Measurements from ENCODE around the gene MRFAP1L1. TPM values are rescaled to one million over a fixed set of nuclear protein-coding genes. Genes with fewer than 3 reads are reported as not detected.

MRFAP1L1 gene
- total RNA-seq, 1 donor from 2014 or later, result 36.8 TPM

GRCh38 chr4:6658597-6659075 lies 51.0 kb downstream of the MRFAP1L1 start:
- TF ChIP-seq EZH2 (IDR thresholded peaks at IDR 0.05; ENCODE audit: insufficient read depth, low read length), result no peak
- TF ChIP-seq, protein P1, sequence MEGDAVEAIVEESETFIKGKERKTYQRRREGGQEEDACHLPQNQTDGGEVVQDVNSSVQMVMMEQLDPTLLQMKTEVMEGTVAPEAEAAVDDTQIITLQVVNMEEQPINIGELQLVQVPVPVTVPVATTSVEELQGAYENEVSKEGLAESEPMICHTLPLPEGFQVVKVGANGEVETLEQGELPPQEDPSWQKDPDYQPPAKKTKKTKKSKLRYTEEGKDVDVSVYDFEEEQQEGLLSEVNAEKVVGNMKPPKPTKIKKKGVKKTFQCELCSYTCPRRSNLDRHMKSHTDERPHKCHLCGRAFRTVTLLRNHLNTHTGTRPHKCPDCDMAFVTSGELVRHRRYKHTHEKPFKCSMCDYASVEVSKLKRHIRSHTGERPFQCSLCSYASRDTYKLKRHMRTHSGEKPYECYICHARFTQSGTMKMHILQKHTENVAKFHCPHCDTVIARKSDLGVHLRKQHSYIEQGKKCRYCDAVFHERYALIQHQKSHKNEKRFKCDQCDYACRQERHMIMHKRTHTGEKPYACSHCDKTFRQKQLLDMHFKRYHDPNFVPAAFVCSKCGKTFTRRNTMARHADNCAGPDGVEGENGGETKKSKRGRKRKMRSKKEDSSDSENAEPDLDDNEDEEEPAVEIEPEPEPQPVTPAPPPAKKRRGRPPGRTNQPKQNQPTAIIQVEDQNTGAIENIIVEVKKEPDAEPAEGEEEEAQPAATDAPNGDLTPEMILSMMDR (IDR thresholded peaks at IDR 0.05; ENCODE audit: insufficient read depth, low read depth, low read length), result no peak
- Histone ChIP-seq H3K4me1 (ENCODE audit: insufficient read depth, low read length) (no peaks in the 10 kb centered on the region), H4K20me1 (ENCODE audit: insufficient read depth, low read length) (no peaks in the 10 kb centered on the region), H3K4me3 (ENCODE audit: insufficient read depth, low read depth, low read length) (peak overlapping the region; percentile 28), H3K27ac (ENCODE audit: low read depth, low read length) (no peak overlapping the region), H3K4me2 (ENCODE audit: low read length) (peak overlapping the region; percentile 80), H3K79me2 (ENCODE audit: insufficient read depth, low read length) (no peaks in the 10 kb centered on the region), H3K9ac (ENCODE audit: low read length) (no peak overlapping the region), H3K36me3 (ENCODE audit: insufficient read depth, low read length) (no peaks in the 10 kb centered on the region), H2AFZ (ENCODE audit: low read depth, low read length) (peak overlapping the region; percentile 69), H3K27me3 (ENCODE audit: insufficient read depth, low read length) (peaks cover 24% of the 10 kb centered on the region), H3K9me3 (ENCODE audit: insufficient read depth, low read depth, low read length) (no peaks in the 10 kb centered on the region)
- Mint-ChIP-seq H3K36me3 (ENCODE audit: low read depth, unreplicated experiment) (peaks cover 7% of the 10 kb centered on the region), H3K4me3 (ENCODE audit: unreplicated experiment) (no peak overlapping the region), H3K27me3 (ENCODE audit: low read depth, unreplicated experiment) (peaks cover 35% of the 10 kb centered on the region), H3K4me1 (ENCODE audit: low read depth, unreplicated experiment) (no peaks in the 10 kb centered on the region), H3K9me3 (ENCODE audit: unreplicated experiment) (no peaks in the 10 kb centered on the region), H3K27ac (ENCODE audit: unreplicated experiment) (no peak overlapping the region)
- DNase-seq (ENCODE audit: low read depth) (no peak), FAIRE-seq (no peak)

- Mint-ChIP-seq H3K27me3 (ENCODE audit: low read depth, unreplicated experiment) (peaks cover 31% of the 10 kb centered on the region), H3K9me3 (ENCODE audit: unreplicated experiment) (no peaks in the 10 kb centered on the region), H3K4me3 (ENCODE audit: unreplicated experiment) (no peak overlapping the region), H3K36me3 (ENCODE audit: low read depth, unreplicated experiment) (peaks cover 7% of the 10 kb centered on the region), H3K4me1 (ENCODE audit: low read depth, unreplicated experiment) (no peaks in the 10 kb centered on the region), H3K27ac (ENCODE audit: unreplicated experiment) (no peak overlapping the region)
- DNase-seq (ENCODE audit: low read depth) (no peak), FAIRE-seq (no peak)
- Histone ChIP-seq H4K20me1 (ENCODE audit: insufficient read depth, low read length) (no peaks in the 10 kb centered on the region), H3K27me3 (ENCODE audit: insufficient read depth, low read length) (peaks cover 20% of the 10 kb centered on the region), H3K27ac (ENCODE audit: low read depth, low read length) (no peak overlapping the region), H2AFZ (ENCODE audit: low read depth, low read length) (peak overlapping the region; percentile 69), H3K4me3 (ENCODE audit: insufficient read depth, low read depth, low read length) (no peak overlapping the region), H3K36me3 (ENCODE audit: insufficient read depth, low read length) (no peaks in the 10 kb centered on the region), H3K4me1 (ENCODE audit: insufficient read depth, low read length) (no peaks in the 10 kb centered on the region), H3K79me2 (ENCODE audit: insufficient read depth, low read length) (no peaks in the 10 kb centered on the region), H3K4me2 (ENCODE audit: low read length) (peak overlapping the region; percentile 80), H3K9ac (ENCODE audit: low read length) (no peak overlapping the region), H3K9me3 (ENCODE audit: insufficient read depth, low read depth, low read length) (no peaks in the 10 kb centered on the region)
- no peak for TF ChIP-seq EZH2 (IDR thresholded peaks at IDR 0.05; ENCODE audit: insufficient read depth, low read length)
- TF ChIP-seq, protein P1 (IDR thresholded peaks at IDR 0.05; ENCODE audit: insufficient read depth, low read depth, low read length), result no peak
These were observed 51.5 kb downstream of the MRFAP1L1 start for GRCh38 chr4:6658209-6658595.

Other genes with a start within 250 kb of the MRFAP1L1 start
- gene PPP2R2C, start 237.3 kb downstream of the MRFAP1L1 start, total RNA-seq, result 0.72 and 1.1 TPM in 2 replicates
- gene MAN2B2, start 134.7 kb downstream of the MRFAP1L1 start, total RNA-seq, result 32.2 and 36.1 TPM in 2 replicates
- gene MRFAP1, start 69.2 kb downstream of the MRFAP1L1 start, total RNA-seq, result 258 and 278 TPM in 2 replicates
- gene S100P, start 16.0 kb downstream of the MRFAP1L1 start, total RNA-seq, result not detected in 2 replicates
- gene BLOC1S4, start 6.3 kb upstream of the MRFAP1L1 start, total RNA-seq, result 20.9 and 21.2 TPM in 2 replicates
- 25.0 and 27.6 TPM in 2 replicates for gene KIAA0232, start 72.9 kb upstream of the MRFAP1L1 start, total RNA-seq
- gene TBC1D14, start 200.0 kb upstream of the MRFAP1L1 start, total RNA-seq, result 25.8 and 30.4 TPM in 2 replicates

Measured in astrocyte (in vitro differentiated cells and primary cell).